MM.1S (cell line): ENCODE results near the gene PINK1.

Experiments used
- DNase-seq: peaks from one replicate; pipeline ENCODE4 v3.0.0-alpha.2; 2015
- H2AFZ ChIP-seq: fragments of 300-600 bp; sonication (generic); 2 replicates; pipeline ENCODE4 v1.6.0; 2016; ENCODE audit warnings: antibody characterized with exemption, low read length
- H3F3A ChIP-seq: fragments of 300-600 bp; sonication (generic); 2 replicates; pipeline ENCODE4 v1.6.1; 2016; ENCODE audit warnings: mild to moderate bottlenecking, antibody characterized with exemption, low read length, moderate library complexity, mixed read lengths; ENCODE audit not compliant: insufficient read depth
- H3K27ac ChIP-seq: fragments of 300-600 bp; sonication (generic); 2 replicates; pipeline ENCODE4 v1.5.1; 2016; ENCODE audit warnings: mild to moderate bottlenecking, low read length
- H3K27me3 ChIP-seq: fragments of 300-600 bp; sonication (generic); replicated peaks from 2 replicates; pipeline ENCODE4 v1.6.0; 2016; ENCODE audit warnings: low read length; ENCODE audit not compliant: insufficient read depth
- H3K36me3 ChIP-seq: fragments of 300-600 bp; sonication (generic); replicated peaks from 2 replicates; pipeline ENCODE4 v1.6.1; 2016; ENCODE audit warnings: mild to moderate bottlenecking, low read length, mixed read lengths; ENCODE audit not compliant: insufficient read depth
- H3K4me1 ChIP-seq: fragments of 300-600 bp; sonication (generic); 2 replicates; pipeline ENCODE4 v1.6.1; 2016; ENCODE audit warnings: low read length, mixed read lengths
- H3K4me2 ChIP-seq: fragments of 300-600 bp; sonication (generic); 2 replicates; pipeline ENCODE4 v1.6.0; 2016; ENCODE audit warnings: low read depth, low read length
- H3K4me3 ChIP-seq: fragments of 300-600 bp; sonication (generic); 2 replicates; pipeline ENCODE4 v1.5.1; 2016; ENCODE audit warnings: low read length, mixed read lengths
- H3K79me2 ChIP-seq: fragments of 300-600 bp; sonication (generic); 2 replicates; pipeline ENCODE4 v1.6.1; 2016; ENCODE audit warnings: mixed run types, low read length, mixed read lengths
- H3K9ac ChIP-seq: fragments of 300-600 bp; sonication (generic); 2 replicates; pipeline ENCODE4 v1.6.1; 2016; ENCODE audit warnings: low read length, mixed read lengths
- H3K9me2 ChIP-seq: fragments of 300-600 bp; sonication (generic); replicated peaks from 2 replicates; pipeline ENCODE4 v1.6.1; 2016; ENCODE audit warnings: mild to moderate bottlenecking, low read length, mixed read lengths; ENCODE audit not compliant: insufficient read depth
- H3K9me3 ChIP-seq: fragments of 300-600 bp; sonication (generic); replicated peaks from 2 replicates; pipeline ENCODE4 v1.6.1; 2016; ENCODE audit warnings: mild to moderate bottlenecking, low read length, mixed read lengths; ENCODE audit not compliant: insufficient read depth
- H4K20me1 ChIP-seq: fragments of 300-600 bp; sonication (generic); 2 replicates; pipeline ENCODE4 v1.6.1; 2016; ENCODE audit warnings: mild to moderate bottlenecking, low read length, moderate library complexity, mixed read lengths; ENCODE audit not compliant: insufficient read depth
- EZH2 ChIP-seq: fragments of 300-600 bp; sonication (generic); optimal IDR thresholded peaks from 2 replicates; pipeline ENCODE3; 2017; ENCODE audit warnings: low read depth, mild to moderate bottlenecking, antibody characterized with exemption, low read length, mixed read lengths
- EZH2phosphoT487 ChIP-seq: fragments of 300-600 bp; sonication (generic); IDR thresholded peaks from 2 replicates; pipeline ENCODE4 v1.6.1; 2018; ENCODE audit warnings: antibody characterized with exemption, low read length
- TF ChIP-seq, protein P1 (sequence below): fragments of 300-600 bp; sonication (generic); IDR thresholded peaks from 2 replicates; pipeline ENCODE4 v1.5.1; 2016; ENCODE audit warnings: antibody characterized with exemption, low read length, mixed read lengths

PINK1 gene

GRCh38 chr1:20696397-20697333 lies 63.4 kb downstream of the PINK1 start:
- peak overlapping the region; percentile 44; the same call in 1 of the 2 replicates for H3K9ac ChIP-seq
- H4K20me1 ChIP-seq, result no peaks in the 10 kb centered on the region
- TF ChIP-seq EZH2phosphoT487 (no peak), EZH2 (no peak)
- TF ChIP-seq, protein P1, sequence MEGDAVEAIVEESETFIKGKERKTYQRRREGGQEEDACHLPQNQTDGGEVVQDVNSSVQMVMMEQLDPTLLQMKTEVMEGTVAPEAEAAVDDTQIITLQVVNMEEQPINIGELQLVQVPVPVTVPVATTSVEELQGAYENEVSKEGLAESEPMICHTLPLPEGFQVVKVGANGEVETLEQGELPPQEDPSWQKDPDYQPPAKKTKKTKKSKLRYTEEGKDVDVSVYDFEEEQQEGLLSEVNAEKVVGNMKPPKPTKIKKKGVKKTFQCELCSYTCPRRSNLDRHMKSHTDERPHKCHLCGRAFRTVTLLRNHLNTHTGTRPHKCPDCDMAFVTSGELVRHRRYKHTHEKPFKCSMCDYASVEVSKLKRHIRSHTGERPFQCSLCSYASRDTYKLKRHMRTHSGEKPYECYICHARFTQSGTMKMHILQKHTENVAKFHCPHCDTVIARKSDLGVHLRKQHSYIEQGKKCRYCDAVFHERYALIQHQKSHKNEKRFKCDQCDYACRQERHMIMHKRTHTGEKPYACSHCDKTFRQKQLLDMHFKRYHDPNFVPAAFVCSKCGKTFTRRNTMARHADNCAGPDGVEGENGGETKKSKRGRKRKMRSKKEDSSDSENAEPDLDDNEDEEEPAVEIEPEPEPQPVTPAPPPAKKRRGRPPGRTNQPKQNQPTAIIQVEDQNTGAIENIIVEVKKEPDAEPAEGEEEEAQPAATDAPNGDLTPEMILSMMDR, result peak; percentile 70
- no peaks in the 10 kb centered on the region for H3K36me3 ChIP-seq
- peak overlapping the region; percentile 74 for H3K4me3 ChIP-seq
- H3K4me1 ChIP-seq, result no peaks in the 10 kb centered on the region
- peak overlapping the region; percentile 99 for H3K4me2 ChIP-seq
- no peaks in the 10 kb centered on the region for H3K79me2 ChIP-seq
- peak; percentile 64 for DNase-seq
- peaks cover 70% of the 10 kb centered on the region for H3K27me3 ChIP-seq
- no peak overlapping the region for H3K27ac ChIP-seq
- no peaks in the 10 kb centered on the region for H3K9me2 ChIP-seq
- no peaks in the 10 kb centered on the region for H3F3A ChIP-seq
- no peaks in the 10 kb centered on the region for H3K9me3 ChIP-seq
- peak overlapping the region; percentile 99 for H2AFZ ChIP-seq

- no peak overlapping the region for H3K4me3 ChIP-seq
- TF ChIP-seq, protein P1, result no peak
- no peak for TF ChIP-seq EZH2phosphoT487
- TF ChIP-seq EZH2, result no peak
- H3K4me2 ChIP-seq, result no peak overlapping the region
- H3K27me3 ChIP-seq, result peaks cover 69% of the 10 kb centered on the region
- no peak overlapping the region for H3K27ac ChIP-seq
- no peaks in the 10 kb centered on the region for H3F3A ChIP-seq
- no peaks in the 10 kb centered on the region for H3K36me3 ChIP-seq
- H4K20me1 ChIP-seq, result no peaks in the 10 kb centered on the region
- DNase-seq, result no peak
- H3K9me3 ChIP-seq, result no peaks in the 10 kb centered on the region
- no peaks in the 10 kb centered on the region for H3K9me2 ChIP-seq
- no peak overlapping the region for H2AFZ ChIP-seq
- no peak overlapping the region for H3K9ac ChIP-seq
- no peaks in the 10 kb centered on the region for H3K79me2 ChIP-seq
- no peaks in the 10 kb centered on the region for H3K4me1 ChIP-seq
Measured at GRCh38 chr1:20697563-20697962, 64.3 kb downstream of the PINK1 start.

DNA sequence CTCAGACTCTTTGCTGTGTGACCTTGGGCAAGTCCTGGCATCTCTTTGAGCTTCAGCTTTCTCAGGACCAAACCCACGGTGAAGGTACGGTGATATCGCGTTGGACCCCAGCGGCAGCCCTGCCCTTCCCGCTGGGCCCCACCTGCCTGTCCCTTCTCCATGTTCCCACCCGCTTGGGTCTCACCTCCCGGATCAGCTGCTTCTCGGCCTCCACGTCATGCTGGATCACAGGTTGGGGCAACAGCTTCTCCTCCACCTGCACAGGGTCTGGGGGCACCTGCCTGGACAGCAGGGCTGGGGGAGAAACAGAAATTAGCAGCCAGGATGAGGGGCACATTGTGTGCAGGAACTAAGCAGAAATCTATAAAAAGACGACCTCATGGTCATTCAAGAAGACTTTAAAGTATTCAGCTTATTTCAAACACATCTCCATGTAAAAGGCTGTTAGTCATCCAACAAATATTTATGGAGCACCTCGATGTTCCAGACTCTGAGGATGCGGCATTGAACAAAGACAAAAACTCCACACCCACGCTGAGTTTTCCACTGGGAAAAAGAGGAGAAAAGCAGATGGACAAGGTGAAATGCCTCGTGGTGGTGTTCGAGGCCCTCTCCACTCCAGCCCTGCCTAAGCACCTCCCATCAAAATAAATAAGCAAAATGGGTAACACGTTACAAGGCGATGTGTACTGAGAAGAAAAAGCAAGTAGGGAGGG lies 65.1 kb downstream of the PINK1 start:
- H3K27me3 ChIP-seq, result peaks cover 75% of the 10 kb centered on the region
- no peaks in the 10 kb centered on the region for H3K79me2 ChIP-seq
- H3K4me1 ChIP-seq, result no peaks in the 10 kb centered on the region
- no peaks in the 10 kb centered on the region for H3K9me2 ChIP-seq
- H3K27ac ChIP-seq, result no peak overlapping the region
- no peak overlapping the region for H3K9ac ChIP-seq
- DNase-seq, result no peak
- no peak overlapping the region for H3K4me3 ChIP-seq
- no peak overlapping the region for H2AFZ ChIP-seq
- H4K20me1 ChIP-seq, result no peaks in the 10 kb centered on the region
- H3K4me2 ChIP-seq, result no peak overlapping the region
- no peaks in the 10 kb centered on the region for H3K36me3 ChIP-seq
- no peaks in the 10 kb centered on the region for H3K9me3 ChIP-seq
- no peak for TF ChIP-seq EZH2phosphoT487
- no peak for TF ChIP-seq EZH2
- H3F3A ChIP-seq, result no peaks in the 10 kb centered on the region
